D721Med (cell line): Measurements from ENCODE around the gene RYR2.
A peak's percentile ranks its signal among the peaks of the same experiment; 100 is the strongest.

Experiments
- DNase-seq: peaks from one replicate; pipeline ENCODE4 v3.0.0; 2011; ENCODE audit warnings: low spot score; ENCODE audit not compliant: insufficient read length
- FAIRE-seq: peaks from 2 replicates; lab custom pipeline; 2011; peaks lifted over from hg19 to GRCh38; lab: Jason Lieb, UNC
- CTCF ChIP-seq: IDR thresholded peaks from 2 replicates; pipeline ENCODE4 v1.5.1; 2012; ENCODE audit warnings: mild to moderate bottlenecking, control low read depth; ENCODE audit not compliant: insufficient read depth; ENCODE audit errors: missing control alignments

The RYR2 gene

GRCh38 chr1:237050185-237050584 is 8.2 kb downstream of the RYR2 start:
- DNase-seq (no peak), FAIRE-seq (no peak)
- TF ChIP-seq CTCF: no peak

- DNase-seq (no peak), FAIRE-seq (no peak)
- TF ChIP-seq CTCF: no peak
These were observed 8.9 kb downstream of the RYR2 start for GRCh38 chr1:237050915-237051314.

- DNase-seq: no peak
- FAIRE-seq: no peak
- TF ChIP-seq CTCF: no peak
These were observed 12.3 kb downstream of the RYR2 start for GRCh38 chr1:237054313-237054712.

GRCh38 chr1:237058470-237058869 is 16.5 kb downstream of the RYR2 start:
- no peak for TF ChIP-seq CTCF
- FAIRE-seq (peak; percentile 44), DNase-seq (no peak)

- DNase-seq (no peak), FAIRE-seq (no peak)
- no peak for TF ChIP-seq CTCF
These were observed 17.3 kb downstream of the RYR2 start for GRCh38 chr1:237059244-237059643.

GRCh38 chr1:237062976-237063375 is 21.0 kb downstream of the RYR2 start:
- no peak for FAIRE-seq
- no peak for DNase-seq
- no peak for TF ChIP-seq CTCF

- FAIRE-seq (no peak), DNase-seq (no peak)
- TF ChIP-seq CTCF: no peak
These were observed 23.9 kb downstream of the RYR2 start for GRCh38 chr1:237065903-237066302.
